Measurements from ENCODE around the gene OR2B3.
"Not testable (repeated sequence)": the region's sequence is repeated elsewhere in the genome, so short reads cannot be mapped to it uniquely, and the experiment has no call there.

OR2B3 gene, protein sequence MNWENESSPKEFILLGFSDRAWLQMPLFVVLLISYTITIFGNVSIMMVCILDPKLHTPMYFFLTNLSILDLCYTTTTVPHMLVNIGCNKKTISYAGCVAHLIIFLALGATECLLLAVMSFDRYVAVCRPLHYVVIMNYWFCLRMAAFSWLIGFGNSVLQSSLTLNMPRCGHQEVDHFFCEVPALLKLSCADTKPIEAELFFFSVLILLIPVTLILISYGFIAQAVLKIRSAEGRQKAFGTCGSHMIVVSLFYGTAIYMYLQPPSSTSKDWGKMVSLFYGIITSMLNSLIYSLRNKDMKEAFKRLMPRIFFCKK

DNA sequence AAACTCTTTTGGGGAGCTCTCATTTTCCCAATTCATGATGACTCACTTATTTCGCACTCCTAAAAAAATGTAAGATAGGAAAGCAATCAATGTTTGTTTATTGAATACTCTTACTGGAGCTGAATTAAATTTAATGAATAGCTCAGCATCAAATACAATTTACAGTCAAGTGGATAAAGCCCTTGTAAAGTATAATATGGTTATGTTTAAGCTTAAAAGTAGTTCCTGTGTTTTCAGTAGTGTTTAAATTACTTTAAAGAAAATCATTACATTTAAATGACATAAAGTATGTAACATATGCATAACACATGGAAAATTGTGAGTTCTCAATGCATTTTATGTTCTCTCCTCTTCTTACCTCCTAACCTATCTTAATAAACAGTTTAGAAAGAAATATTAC is at the start of gene OR2B3:
Gene OR2B3 (minus strand): TSS at position 101 of the 400 bp plus-strand sequence. CDS start 65 bp downstream, at position 36.
- no peak for DNase-seq (ENCODE audit: low read depth)

DNA sequence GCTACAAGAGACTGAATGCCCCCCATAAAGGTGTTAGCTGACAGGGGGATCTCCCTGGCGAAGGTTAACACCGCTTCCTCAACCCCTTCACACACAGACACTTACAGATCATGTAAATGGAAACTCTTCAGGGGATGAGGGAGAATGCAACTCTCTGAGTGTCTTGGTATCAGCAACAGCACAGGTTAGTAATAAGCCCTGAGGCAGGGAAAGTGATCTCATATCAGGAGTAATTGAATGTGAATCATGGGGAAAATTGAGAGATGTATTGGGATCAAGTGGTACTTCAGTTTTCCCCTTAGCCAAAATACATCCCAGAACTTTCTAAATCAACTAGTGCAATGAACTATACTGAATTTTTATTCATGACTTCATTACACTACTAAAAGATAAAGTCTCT is 44.6 kb upstream of the OR2B3 start:
- DNase-seq (ENCODE audit: low read depth): no peak

DNA sequence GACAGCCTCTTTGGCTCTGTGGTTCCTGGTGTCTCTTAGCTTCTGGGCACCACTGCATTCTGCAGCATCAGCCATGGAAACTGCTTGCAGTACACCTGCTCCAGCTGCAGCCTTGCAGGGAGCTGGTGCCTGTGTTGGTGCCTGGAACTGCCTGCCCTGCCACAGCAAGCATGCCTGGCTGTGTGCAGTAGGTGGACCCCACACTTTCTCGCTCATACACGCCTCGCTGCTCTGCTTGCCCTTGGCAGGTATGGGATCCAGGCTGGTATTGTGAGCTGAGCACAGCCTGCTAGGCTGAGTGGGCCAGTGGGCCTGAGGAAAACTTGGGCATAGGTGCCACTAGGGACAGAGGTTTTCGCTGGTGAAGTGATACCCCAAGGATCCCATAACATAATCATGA is 43.5 kb upstream of the OR2B3 start:
- no peak for DNase-seq (ENCODE audit: low read depth)

DNA sequence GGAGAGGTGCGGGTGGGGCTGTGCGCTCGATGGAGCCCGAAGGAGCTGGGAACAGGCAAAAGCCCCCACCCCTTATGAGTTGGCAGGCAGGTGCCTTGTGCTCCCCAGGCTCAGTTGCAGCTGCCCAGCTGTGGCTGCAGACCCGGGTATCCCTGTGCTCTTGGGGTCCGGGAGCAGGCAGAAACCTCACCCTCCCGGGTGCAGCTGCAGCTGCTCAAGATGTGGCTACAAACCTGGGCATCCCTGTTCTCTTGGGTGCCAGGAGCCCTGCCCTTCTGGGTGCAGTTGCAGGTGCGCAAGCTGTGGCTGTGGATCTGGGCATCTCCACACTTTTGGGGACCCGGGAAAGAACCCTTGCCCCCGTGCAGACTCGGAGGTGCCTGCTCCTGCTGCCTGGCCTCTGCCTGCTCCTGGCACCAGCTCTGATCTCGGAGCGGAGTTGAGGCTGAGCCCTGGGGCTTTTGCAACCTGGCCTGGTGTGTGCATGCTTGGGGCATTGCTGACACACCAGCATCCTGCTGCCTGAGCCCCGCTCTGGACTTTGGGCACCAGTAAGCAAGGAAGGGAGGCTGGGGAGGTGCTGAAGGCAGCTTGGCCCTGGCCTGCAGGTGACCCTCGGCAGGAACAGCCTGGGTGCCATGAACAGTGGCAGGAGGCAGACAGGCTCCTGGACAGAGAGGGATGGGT is 42.4 kb upstream of the OR2B3 start:
- DNase-seq (ENCODE audit: low read depth): no peak

DNA sequence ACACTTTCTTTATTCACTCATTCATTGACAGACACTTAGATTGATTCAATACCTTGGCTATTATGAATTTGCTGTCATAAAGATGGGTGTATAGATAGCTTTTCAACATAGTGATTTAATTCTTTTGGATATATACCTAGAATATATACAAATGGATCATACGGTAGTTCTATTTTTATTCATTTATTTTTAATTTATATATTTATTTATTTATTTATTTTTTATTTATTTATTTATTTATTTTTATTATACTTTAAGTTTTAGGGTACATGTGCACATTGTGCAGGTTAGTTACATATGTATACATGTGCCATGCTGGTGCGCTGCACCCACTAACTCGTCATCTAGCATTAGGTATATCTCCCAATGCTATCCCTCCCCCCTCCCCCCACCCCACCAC is 27.9 kb upstream of the OR2B3 start:
- not testable (repeated sequence) for DNase-seq (ENCODE audit: low read depth)

DNA sequence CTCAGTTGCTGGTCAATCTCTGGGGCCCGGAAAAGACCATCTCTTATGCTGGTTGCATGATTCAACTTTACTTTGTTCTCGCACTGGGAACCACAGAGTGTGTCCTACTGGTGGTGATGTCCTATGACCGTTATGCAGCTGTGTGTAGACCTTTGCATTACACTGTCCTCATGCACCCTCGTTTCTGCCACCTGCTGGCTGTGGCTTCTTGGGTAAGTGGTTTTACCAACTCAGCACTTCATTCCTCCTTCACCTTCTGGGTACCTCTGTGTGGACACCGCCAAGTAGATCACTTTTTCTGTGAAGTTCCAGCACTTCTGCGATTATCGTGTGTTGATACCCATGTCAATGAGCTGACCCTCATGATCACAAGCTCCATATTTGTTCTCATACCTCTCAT is 25.0 kb upstream of the OR2B3 start:
- DNase-seq (ENCODE audit: low read depth): no peak

DNA sequence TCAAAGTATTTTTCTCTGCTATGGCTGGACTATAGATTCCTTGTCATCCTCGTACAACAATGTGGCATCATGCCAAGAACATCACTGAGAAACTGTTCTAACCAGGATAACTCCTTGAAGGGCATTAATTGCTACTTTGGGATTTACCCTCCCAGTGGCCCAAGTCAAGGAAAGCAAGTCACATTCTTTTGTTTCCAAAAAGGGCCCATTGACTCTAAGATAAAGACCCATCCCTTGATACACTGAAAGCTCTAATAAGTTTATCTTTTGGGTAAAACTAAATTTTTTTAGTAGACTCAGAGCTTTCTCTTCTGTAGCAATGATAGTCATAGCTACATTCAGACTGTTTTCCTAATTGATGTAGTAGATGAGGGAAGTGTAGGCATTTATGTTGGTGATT is 20.6 kb upstream of the OR2B3 start, which contains the start of gene OR2J3:
Gene OR2J3 (plus strand): TSS at position 301 of the 400 bp plus-strand sequence. CDS start 3,833 bp downstream, outside the sequence.
- no peak for DNase-seq (ENCODE audit: low read depth)

DNA sequence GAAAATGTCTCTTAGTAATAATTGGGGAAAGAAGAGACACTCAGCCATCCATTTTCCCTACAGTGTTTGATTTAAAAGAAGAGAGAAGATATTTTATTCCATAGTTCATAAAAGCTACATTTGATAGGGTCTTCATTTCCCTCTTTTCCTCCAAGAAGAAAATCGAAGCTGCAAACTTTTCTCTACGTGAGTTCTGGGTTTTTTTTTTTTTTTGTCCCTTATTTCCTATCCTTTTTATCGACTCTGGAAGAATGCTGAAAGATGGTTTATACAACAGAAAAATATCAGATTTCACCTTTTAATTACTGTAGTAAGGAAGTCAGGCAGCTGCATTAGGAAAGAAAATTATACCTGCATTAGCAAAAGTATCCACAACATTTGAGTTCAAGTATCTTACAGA is 12.1 kb upstream of the OR2B3 start, which contains the start of gene OR2J1:
Gene OR2J1 (plus strand): TSS at position 301 of the 400 bp plus-strand sequence. CDS start 1,453 bp downstream, outside the sequence.
- DNase-seq (ENCODE audit: low read depth): no peak

DNA sequence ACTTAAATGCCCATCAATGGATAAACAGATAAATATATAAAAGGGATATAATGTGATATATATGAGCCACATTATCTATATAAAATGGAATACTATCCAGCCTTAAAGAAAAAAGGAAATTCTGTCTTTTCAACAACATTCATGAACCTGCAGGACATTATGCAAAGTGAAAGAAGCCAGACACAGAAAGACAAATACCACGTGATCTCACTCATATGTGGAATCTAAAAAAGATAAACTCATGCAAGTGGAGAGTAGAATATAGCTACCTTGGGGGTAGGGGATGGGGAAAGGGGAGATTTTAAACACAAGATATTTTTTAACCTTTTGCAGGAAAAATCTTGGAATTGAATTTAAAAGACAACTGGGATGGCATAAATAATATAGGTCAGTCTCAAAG is 10.7 kb upstream of the OR2B3 start:
- no peak for DNase-seq (ENCODE audit: low read depth)

DNA sequence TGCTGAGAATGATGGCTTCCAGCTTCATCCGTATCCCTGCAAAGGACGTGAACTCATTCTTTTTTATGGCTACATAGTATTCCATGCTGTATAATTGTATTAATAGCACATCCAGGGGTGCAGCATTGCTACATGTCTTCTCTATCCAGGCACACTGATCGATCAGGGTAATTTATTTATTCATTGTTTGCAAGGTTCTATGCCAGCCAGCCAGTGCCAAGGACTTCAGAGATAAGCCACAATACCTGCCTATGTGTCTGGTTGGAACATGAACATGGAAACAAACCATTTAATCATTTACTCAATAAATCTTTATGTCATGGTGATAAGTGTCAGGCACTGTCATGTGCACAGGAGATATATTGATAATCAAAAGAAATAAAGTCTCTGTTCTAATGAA is 5.8 kb upstream of the OR2B3 start:
- DNase-seq (ENCODE audit: low read depth): no peak

DNA sequence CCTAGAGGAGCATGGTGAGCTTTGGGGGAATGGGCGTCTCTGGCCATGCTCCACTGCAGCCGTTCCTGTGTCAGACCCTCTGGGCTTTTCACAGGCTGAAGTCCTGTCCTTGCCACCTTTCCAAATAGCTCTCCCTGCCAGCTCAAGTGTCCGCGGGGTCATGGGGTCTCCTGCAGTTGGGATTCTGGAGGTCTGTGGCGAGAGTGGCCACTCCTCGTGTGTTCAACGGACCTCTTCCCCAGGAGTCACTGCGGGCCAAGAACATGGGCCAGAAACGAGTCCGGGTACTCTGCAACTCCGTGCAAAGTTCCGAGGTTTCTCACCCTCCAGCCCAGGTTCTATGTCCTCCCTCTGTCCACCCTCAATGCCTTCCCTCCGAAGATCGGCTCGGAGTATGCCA is 4.7 kb downstream of the OR2B3 start:
- no peak for DNase-seq (ENCODE audit: low read depth)

DNA sequence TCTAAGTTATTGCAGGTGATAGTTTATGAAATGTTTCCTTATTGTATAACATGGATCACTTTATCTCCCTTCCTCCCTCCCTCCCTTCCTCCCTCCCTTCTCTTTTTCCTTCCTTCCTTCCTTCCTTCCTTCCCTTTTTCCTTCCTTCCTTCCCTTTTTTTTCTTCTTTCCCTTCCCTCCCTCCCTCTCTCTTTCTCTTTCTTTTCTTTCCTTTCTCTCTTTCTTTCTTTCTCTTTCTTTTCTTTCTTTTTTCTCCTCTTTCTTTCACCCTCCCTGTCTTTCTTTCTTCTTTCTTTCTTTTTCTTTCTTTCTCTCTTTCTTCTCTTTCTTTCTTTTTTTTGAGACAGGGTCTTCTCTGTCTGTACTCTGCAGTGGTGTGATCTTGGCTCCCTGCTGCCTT is 5.8 kb downstream of the OR2B3 start:
- no peak for DNase-seq (ENCODE audit: low read depth)

DNA sequence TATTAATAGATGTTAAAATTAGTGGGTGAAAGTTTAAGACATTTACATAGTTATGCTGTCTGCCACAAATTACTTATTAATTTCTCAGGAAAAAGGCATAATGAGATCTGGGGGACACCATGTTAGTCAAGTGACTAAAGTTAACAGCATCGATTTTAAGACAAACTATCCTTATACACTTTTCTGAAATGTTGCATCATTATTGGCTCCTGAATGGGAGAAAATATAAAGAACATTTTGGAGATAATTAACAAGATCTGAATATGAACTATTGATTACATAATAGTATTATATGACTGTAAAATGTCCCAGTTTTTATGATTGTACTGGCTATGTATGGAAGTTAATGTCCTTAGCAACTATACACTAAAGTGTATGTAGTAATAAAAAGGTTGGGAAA is 7.9 kb downstream of the OR2B3 start:
- no peak for DNase-seq (ENCODE audit: low read depth)

DNA sequence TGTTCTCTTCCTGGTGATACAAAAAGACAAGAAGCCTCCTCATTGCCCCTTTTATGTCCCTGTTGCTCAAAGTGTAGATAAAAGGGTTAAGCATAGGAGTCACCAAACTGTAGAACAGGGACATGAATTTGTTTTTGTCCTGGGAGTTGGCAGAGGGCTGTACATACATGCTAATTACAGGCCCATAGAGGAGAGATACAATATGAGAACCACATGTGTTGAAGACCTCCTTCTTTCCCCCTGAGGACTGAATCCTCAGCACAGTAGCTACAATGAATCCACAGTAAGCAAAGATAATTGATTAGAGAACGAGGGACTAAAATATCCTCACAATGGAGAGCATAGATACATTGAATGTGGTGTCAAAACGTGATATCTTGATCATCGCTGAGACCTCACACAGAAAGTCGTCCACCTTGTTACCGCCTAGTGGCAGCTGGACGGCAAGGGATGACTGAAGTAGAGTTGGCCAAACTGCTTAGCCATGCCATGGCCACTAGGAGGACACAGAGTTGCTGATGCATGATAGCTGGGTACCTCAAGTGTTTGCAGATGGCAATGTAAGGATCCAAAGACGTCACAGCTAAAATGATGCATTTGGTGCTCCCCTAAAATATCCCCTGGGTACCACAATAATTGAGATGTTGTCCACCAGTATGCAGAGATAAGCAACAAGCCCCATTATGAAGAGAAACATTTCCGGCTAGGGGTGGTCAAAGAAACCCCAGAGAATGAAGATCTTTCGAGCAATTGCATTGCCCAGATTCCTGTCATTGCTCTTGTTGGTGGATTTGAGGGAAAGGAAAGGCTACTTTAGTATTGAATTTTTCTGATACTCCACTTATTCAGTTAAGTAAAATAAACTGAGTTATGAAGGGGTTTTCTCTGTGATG is 15.0 kb downstream of the OR2B3 start:
- no peak for DNase-seq (ENCODE audit: low read depth)

DNA sequence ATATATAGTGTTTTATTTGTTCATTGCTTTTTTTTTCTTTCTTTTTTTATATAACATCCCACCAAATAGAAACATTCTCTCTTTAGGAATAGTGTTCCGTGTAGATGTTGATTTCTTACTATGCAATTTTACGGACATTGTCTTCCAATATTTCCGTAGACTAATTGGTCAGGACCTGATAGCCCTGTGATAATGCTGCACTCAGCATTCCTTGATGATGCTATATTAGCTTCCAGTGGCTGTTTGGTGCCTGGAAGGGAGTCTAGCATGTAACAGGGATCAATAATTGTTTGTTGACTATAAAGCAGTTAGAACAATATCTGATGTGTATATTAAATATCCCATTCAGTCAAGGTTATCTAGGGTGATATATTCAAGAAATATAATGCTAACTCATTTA is 35.4 kb downstream of the OR2B3 start:
- DNase-seq (ENCODE audit: low read depth): no peak

DNA sequence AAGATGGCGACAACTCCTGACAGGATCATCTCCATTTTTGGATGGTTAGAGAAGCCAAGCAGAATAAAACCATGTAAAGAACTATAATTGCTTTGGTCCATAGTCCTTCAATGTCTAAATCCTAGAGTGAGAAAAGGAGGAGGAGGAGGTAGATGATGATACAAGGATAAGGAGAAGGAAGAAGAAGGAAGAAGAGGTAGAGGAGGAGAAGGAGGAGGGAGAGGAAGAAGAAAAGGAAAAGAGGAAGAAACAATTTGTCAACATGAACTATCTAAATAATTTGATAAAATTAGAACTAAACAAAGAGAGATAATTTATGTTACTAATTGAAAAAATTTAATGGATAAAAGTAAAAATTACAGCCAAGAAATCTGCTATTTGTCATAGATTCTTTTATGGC is 42.0 kb downstream of the OR2B3 start, which contains the start of gene OR2W1:
Gene OR2W1 (minus strand): TSS at position 101 of the 400 bp plus-strand sequence. CDS start 0 bp downstream, at position 101.
- no peak for DNase-seq (ENCODE audit: low read depth)

Measured in stimulated activated CD8-positive, alpha-beta memory T cell treated with anti-CD3 and anti-CD28 coated beads, Interleukin-12 subunit alpha, Interleukin-12 subunit beta, amount 100 ng/mL, for 1 hour (primary cell).